Measurements from ENCODE around the gene PBX1.

- TF ChIP-seq CTCF (IDR thresholded peaks at IDR 0.05) (no peak), POLR2A (IDR thresholded peaks at IDR 0.05) (no peak), POLR2AphosphoS5 (IDR thresholded peaks at IDR 0.05) (no peak), EP300 (IDR thresholded peaks at IDR 0.05) (no peak)
These were observed 296.8 kb downstream of the PBX1 start for GRCh38 chr1:164855716-164856329.

Measured in sigmoid colon (tissue), 4 donors.